ENCODE data around the gene DCLK1.

Gene DCLK1

DNA sequence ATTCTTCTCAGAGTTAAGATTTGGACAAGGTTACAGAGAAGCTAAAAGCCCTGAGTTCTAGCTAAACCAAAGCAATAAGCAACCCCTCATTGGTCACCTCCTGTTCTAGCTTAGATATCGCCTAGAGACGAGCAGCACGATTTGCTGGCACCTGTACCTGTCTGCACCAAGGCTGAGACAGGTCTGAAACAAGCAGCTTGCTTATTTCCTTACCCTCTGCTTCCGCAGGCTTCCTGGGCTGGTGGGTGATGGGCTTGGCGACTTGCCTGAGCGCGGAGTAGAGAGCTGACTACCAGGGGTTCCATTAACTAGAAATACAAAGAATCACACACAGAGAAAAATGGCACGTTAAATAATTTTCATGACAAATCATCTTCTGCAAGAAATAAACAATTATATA, 276.9 kb downstream of the DCLK1 start:
- TF ChIP-seq CTCF (conservative IDR thresholded peaks at IDR 0.05; ENCODE audit: low read depth, low read length): no peak
- Histone ChIP-seq H3K4me1 (ENCODE audit: low read depth, poor library complexity, severe bottlenecking) (no peaks in the 10 kb centered on the region), H4K20me1 (ENCODE audit: insufficient read depth) (no peaks in the 10 kb centered on the region), H3K4me2 (no peak overlapping the region), H3K36me3 (ENCODE audit: insufficient read depth) (no peaks in the 10 kb centered on the region), H3K79me2 (ENCODE audit: insufficient read depth, low read depth) (no peaks in the 10 kb centered on the region), H3K4me3 (IDR thresholded peaks at IDR 0.05; ENCODE audit: insufficient read depth, low read depth, low read length) (no peak overlapping the region), H2AFZ (ENCODE audit: low read depth) (no peak overlapping the region), H3K9ac (no peak overlapping the region), H3K27me3 (ENCODE audit: insufficient read depth, low read depth) (no peaks in the 10 kb centered on the region), H3K27ac (no peak overlapping the region)

DNA sequence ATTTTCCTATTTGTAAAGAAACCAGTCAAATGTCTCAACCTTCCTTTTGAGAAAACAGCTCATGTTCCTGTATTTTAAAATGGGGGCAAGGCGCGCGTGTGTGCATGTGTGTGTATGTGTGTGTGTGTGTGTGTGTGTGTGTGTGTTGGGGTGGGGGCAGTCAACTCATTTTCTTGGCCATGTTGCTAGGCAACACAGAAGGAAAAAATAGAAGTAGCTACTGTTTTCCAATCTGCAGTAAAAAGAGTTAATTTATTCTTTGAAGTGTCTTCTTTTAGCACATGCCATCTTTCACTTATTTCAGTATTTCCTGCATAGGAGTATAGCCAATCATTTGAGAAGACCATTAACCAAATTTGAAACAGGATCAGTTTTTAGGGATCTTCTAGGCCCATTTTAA, 279.3 kb downstream of the DCLK1 start:
- no peak for TF ChIP-seq CTCF (conservative IDR thresholded peaks at IDR 0.05; ENCODE audit: low read depth, low read length)
- Histone ChIP-seq H3K27ac (no peak overlapping the region), H4K20me1 (ENCODE audit: insufficient read depth) (no peaks in the 10 kb centered on the region), H3K36me3 (ENCODE audit: insufficient read depth) (no peaks in the 10 kb centered on the region), H3K27me3 (ENCODE audit: insufficient read depth, low read depth) (no peaks in the 10 kb centered on the region), H3K4me2 (no peak overlapping the region), H3K9ac (no peak overlapping the region), H2AFZ (ENCODE audit: low read depth) (no peak overlapping the region), H3K79me2 (ENCODE audit: insufficient read depth, low read depth) (no peaks in the 10 kb centered on the region), H3K4me1 (ENCODE audit: low read depth, poor library complexity, severe bottlenecking) (no peaks in the 10 kb centered on the region), H3K4me3 (IDR thresholded peaks at IDR 0.05; ENCODE audit: insufficient read depth, low read depth, low read length) (no peak overlapping the region)

GRCh38 chr13:35851356-35851755, 279.8 kb downstream of the DCLK1 start:
- Histone ChIP-seq H3K27me3 (ENCODE audit: insufficient read depth, low read depth) (no peaks in the 10 kb centered on the region), H2AFZ (ENCODE audit: low read depth) (no peak overlapping the region), H3K4me2 (no peak overlapping the region), H3K27ac (no peak overlapping the region), H3K36me3 (ENCODE audit: insufficient read depth) (no peaks in the 10 kb centered on the region), H3K4me3 (IDR thresholded peaks at IDR 0.05; ENCODE audit: insufficient read depth, low read depth, low read length) (no peak overlapping the region), H3K79me2 (ENCODE audit: insufficient read depth, low read depth) (no peaks in the 10 kb centered on the region), H3K4me1 (ENCODE audit: low read depth, poor library complexity, severe bottlenecking) (no peaks in the 10 kb centered on the region), H4K20me1 (ENCODE audit: insufficient read depth) (no peaks in the 10 kb centered on the region), H3K9ac (no peak overlapping the region)
- no peak for TF ChIP-seq CTCF (conservative IDR thresholded peaks at IDR 0.05; ENCODE audit: low read depth, low read length)

- Histone ChIP-seq H3K4me3 (IDR thresholded peaks at IDR 0.05; ENCODE audit: insufficient read depth, low read depth, low read length) (no peak overlapping the region), H3K27ac (no peak overlapping the region), H3K27me3 (ENCODE audit: insufficient read depth, low read depth) (no peaks in the 10 kb centered on the region), H3K79me2 (ENCODE audit: insufficient read depth, low read depth) (no peaks in the 10 kb centered on the region), H2AFZ (ENCODE audit: low read depth) (no peak overlapping the region), H4K20me1 (ENCODE audit: insufficient read depth) (no peaks in the 10 kb centered on the region), H3K36me3 (ENCODE audit: insufficient read depth) (no peaks in the 10 kb centered on the region), H3K4me1 (ENCODE audit: low read depth, poor library complexity, severe bottlenecking) (no peaks in the 10 kb centered on the region), H3K9ac (no peak overlapping the region), H3K4me2 (no peak overlapping the region)
- TF ChIP-seq CTCF (conservative IDR thresholded peaks at IDR 0.05; ENCODE audit: low read depth, low read length): no peak
Measured at GRCh38 chr13:35850569-35850968, 280.6 kb downstream of the DCLK1 start.

GRCh38 chr13:35849256-35849644, 281.9 kb downstream of the DCLK1 start:
- Histone ChIP-seq H3K27me3 (ENCODE audit: insufficient read depth, low read depth) (no peaks in the 10 kb centered on the region), H3K9ac (no peak overlapping the region), H3K4me1 (ENCODE audit: low read depth, poor library complexity, severe bottlenecking) (no peaks in the 10 kb centered on the region), H3K27ac (no peak overlapping the region), H4K20me1 (ENCODE audit: insufficient read depth) (no peaks in the 10 kb centered on the region), H3K4me2 (no peak overlapping the region), H3K79me2 (ENCODE audit: insufficient read depth, low read depth) (no peaks in the 10 kb centered on the region), H3K36me3 (ENCODE audit: insufficient read depth) (no peaks in the 10 kb centered on the region), H3K4me3 (IDR thresholded peaks at IDR 0.05; ENCODE audit: insufficient read depth, low read depth, low read length) (no peak overlapping the region), H2AFZ (ENCODE audit: low read depth) (no peak overlapping the region)
- no peak for TF ChIP-seq CTCF (conservative IDR thresholded peaks at IDR 0.05; ENCODE audit: low read depth, low read length)
